ENCODE data around the gene SPRR2F. TPM values are rescaled to one million over a fixed set of nuclear protein-coding genes. Genes with fewer than 3 reads are reported as not detected.

The SPRR2F gene
- total and polyA plus RNA-seq, 2 of the 4 experiments (the other 2 are of a cell fraction) = not detected

DNA sequence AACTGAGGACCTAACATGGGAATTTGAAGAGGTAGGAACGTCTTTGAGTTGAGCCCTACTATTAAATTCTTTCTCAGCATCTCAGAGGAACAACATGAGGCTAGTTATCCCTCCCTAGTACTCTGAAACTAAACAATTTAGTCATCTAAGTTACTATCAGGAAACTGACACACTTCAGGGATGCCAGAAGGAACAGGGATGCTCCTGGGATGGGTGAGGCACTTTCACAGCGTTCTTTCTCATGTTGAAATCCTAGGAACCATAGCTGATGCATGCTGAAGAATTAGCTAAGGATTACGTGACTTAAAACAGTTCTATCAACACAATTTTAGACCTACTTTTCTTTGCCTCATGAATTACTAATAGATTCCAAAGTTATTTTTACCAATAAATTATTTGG is 39.2 kb upstream of the SPRR2F start:
- Histone ChIP-seq H3K4me2 (ENCODE audit: low read depth, low read length) (no peak overlapping the region), H2AFZ (replicated peaks; ENCODE audit: low read length, poor library complexity) (no peak overlapping the region), H3K79me1 (ENCODE audit: low read depth in 1 of 2, low read length in 2 of 2) (no peaks in the 10 kb centered on the region), H3K27ac (ENCODE audit: insufficient read depth, low read length) (no peak overlapping the region), H3K36me3 (ENCODE audit: control insufficient read depth, insufficient read depth, low read length) (no peaks in the 10 kb centered on the region), H2BK15ac (ENCODE audit: low read depth, low read length) (no peak overlapping the region), H2BK20ac (ENCODE audit: low read depth, low read length) (no peak overlapping the region), H2AK5ac (ENCODE audit: low read depth, low read length) (no peak overlapping the region), H3K9ac (ENCODE audit: low read depth, low read length) (no peak overlapping the region), H3K56ac (ENCODE audit: extremely low read depth, insufficient read depth, low read length) (no peak overlapping the region), H2BK120ac (ENCODE audit: low read depth, low read length) (no peak overlapping the region), H3K4me3 (ENCODE audit: insufficient read depth, low read depth, low read length) (no peak overlapping the region), H3K9me3 (ENCODE audit: control insufficient read depth, insufficient read depth, low read length) (no peaks in the 10 kb centered on the region), H3K18ac (ENCODE audit: low read depth, low read length) (no peak overlapping the region), H3K23ac (ENCODE audit: low read depth, low read length) (no peak overlapping the region), H4K91ac (ENCODE audit: insufficient read depth, low read depth, low read length) (no peak overlapping the region), H4K8ac (ENCODE audit: low read depth in 2 of 2, low read length in 2 of 2) (no peak overlapping the region), H3K9me1 (ENCODE audit: insufficient read depth, low read length) (no peaks in the 10 kb centered on the region), H4K5ac (ENCODE audit: low read depth, low read length) (no peak overlapping the region), H2AK9ac (replicated peaks; ENCODE audit: low read depth, low read length, poor library complexity) (no peak overlapping the region), H2BK5ac (ENCODE audit: low read depth, low read length, poor library complexity, severe bottlenecking) (no peak overlapping the region), H4K20me1 (ENCODE audit: insufficient read depth, low read length) (no peaks in the 10 kb centered on the region), H3K27me3 (ENCODE audit: control insufficient read depth, insufficient read depth, low read length) (no peaks in the 10 kb centered on the region), H3K4me1 (ENCODE audit: control insufficient read depth, insufficient read depth, low read length) (no peaks in the 10 kb centered on the region), H3K14ac (replicated peaks; ENCODE audit: low read depth, low read length) (no peak overlapping the region), H3K4ac (ENCODE audit: low read depth, low read length) (no peak overlapping the region)
- intact Hi-C loops (cut with micrococcal nuclease) (no loop called here), dilution Hi-C loops (cut with HindIII; ENCODE audit: low sequenced_read_pairs, unreplicated experiment) (no loop called here), in situ Hi-C loops (cut with MboI; ENCODE audit: low sequenced_read_pairs) (no loop called here)
- TF ChIP-seq MAFK (IDR thresholded peaks at IDR 0.05; ENCODE audit: low read depth, low read length) = no peak
- TF ChIP-seq, protein P1, sequence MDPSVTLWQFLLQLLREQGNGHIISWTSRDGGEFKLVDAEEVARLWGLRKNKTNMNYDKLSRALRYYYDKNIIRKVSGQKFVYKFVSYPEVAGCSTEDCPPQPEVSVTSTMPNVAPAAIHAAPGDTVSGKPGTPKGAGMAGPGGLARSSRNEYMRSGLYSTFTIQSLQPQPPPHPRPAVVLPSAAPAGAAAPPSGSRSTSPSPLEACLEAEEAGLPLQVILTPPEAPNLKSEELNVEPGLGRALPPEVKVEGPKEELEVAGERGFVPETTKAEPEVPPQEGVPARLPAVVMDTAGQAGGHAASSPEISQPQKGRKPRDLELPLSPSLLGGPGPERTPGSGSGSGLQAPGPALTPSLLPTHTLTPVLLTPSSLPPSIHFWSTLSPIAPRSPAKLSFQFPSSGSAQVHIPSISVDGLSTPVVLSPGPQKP (IDR thresholded peaks at IDR 0.05; ENCODE audit: borderline replicate concordance, low read depth, low read length) = no peak
- TF ChIP-seq CHD1 (IDR thresholded peaks at IDR 0.05; ENCODE audit: low read depth, low read length) = no peak
- TF ChIP-seq, protein P2, sequence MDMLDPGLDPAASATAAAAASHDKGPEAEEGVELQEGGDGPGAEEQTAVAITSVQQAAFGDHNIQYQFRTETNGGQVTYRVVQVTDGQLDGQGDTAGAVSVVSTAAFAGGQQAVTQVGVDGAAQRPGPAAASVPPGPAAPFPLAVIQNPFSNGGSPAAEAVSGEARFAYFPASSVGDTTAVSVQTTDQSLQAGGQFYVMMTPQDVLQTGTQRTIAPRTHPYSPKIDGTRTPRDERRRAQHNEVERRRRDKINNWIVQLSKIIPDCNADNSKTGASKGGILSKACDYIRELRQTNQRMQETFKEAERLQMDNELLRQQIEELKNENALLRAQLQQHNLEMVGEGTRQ (IDR thresholded peaks at IDR 0.05; ENCODE audit: low read depth, low read length) = no peak
- no peak for TF ChIP-seq BHLHE40 (IDR thresholded peaks at IDR 0.05; ENCODE audit: low read depth, low read length)
- no peak for TF ChIP-seq RFX5 (IDR thresholded peaks at IDR 0.05; ENCODE audit: low read depth, low read length)
- TF ChIP-seq, protein P3, sequence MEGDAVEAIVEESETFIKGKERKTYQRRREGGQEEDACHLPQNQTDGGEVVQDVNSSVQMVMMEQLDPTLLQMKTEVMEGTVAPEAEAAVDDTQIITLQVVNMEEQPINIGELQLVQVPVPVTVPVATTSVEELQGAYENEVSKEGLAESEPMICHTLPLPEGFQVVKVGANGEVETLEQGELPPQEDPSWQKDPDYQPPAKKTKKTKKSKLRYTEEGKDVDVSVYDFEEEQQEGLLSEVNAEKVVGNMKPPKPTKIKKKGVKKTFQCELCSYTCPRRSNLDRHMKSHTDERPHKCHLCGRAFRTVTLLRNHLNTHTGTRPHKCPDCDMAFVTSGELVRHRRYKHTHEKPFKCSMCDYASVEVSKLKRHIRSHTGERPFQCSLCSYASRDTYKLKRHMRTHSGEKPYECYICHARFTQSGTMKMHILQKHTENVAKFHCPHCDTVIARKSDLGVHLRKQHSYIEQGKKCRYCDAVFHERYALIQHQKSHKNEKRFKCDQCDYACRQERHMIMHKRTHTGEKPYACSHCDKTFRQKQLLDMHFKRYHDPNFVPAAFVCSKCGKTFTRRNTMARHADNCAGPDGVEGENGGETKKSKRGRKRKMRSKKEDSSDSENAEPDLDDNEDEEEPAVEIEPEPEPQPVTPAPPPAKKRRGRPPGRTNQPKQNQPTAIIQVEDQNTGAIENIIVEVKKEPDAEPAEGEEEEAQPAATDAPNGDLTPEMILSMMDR (conservative IDR thresholded peaks at IDR 0.05; ENCODE audit: low read depth, low read length) = no peak
- TF ChIP-seq MXI1 (IDR thresholded peaks at IDR 0.05; ENCODE audit: borderline replicate concordance, low read depth, low read length) = no peak
- TF ChIP-seq NFE2L2 (IDR thresholded peaks at IDR 0.05; ENCODE audit: low read depth, low read length) = no peak
- ATAC-seq (ENCODE audit: low read depth) (no peak), DNase-seq (no peak)
- no CpG with 5 or more reads among the region's 3 CpGs for WGBS, 2 experiments (ENCODE audit: extremely low coverage in 2 of 2, insufficient read length in 1 of 2)
- no TSS peak for BruUV-seq (replicated peaks)
- ChIA-PET CTCF (no interaction called here), POLR2A (ENCODE audit: unreplicated experiment) (no interaction called here)

All from IMR-90 (cell line).